Measurements from ENCODE around the gene RPH3AL.

- no peak for TF ChIP-seq POLR2A (IDR thresholded peaks at IDR 0.05)
- TF ChIP-seq, protein P1, sequence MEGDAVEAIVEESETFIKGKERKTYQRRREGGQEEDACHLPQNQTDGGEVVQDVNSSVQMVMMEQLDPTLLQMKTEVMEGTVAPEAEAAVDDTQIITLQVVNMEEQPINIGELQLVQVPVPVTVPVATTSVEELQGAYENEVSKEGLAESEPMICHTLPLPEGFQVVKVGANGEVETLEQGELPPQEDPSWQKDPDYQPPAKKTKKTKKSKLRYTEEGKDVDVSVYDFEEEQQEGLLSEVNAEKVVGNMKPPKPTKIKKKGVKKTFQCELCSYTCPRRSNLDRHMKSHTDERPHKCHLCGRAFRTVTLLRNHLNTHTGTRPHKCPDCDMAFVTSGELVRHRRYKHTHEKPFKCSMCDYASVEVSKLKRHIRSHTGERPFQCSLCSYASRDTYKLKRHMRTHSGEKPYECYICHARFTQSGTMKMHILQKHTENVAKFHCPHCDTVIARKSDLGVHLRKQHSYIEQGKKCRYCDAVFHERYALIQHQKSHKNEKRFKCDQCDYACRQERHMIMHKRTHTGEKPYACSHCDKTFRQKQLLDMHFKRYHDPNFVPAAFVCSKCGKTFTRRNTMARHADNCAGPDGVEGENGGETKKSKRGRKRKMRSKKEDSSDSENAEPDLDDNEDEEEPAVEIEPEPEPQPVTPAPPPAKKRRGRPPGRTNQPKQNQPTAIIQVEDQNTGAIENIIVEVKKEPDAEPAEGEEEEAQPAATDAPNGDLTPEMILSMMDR (IDR thresholded peaks at IDR 0.05) = no peak
These were observed 17.6 kb downstream of the RPH3AL start for GRCh38 chr17:334974-335481.

Data from testis (tissue), 2 donors.